ENCODE data around the gene CREBL2.
A peak's percentile ranks its signal among the peaks of the same experiment; 100 is the strongest.
"Not testable (repeated sequence)": the region's sequence is repeated elsewhere in the genome, so short reads cannot be mapped to it uniquely, and the experiment has no call there.

The CREBL2 gene

DNA sequence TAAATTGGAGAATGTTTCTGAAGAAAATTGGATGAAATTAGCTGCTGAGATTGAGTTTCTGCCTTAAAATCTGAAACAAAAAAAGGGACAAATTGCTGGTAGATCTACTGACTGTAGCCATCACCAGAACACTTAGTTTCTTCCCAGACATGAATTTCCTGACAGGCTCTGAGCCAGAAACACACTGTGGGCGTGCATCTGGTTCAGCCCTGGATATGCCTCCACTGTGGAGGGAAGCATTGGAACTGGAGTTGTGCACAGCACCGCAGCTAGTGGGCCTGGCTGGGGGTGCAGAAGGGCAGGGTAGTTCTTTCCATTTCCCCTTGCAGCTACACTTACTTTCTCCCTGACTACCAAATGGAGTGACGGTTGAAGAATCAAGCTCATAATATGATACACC is 31.2 kb downstream of the CREBL2 start:
- no peak for DNase-seq

DNA sequence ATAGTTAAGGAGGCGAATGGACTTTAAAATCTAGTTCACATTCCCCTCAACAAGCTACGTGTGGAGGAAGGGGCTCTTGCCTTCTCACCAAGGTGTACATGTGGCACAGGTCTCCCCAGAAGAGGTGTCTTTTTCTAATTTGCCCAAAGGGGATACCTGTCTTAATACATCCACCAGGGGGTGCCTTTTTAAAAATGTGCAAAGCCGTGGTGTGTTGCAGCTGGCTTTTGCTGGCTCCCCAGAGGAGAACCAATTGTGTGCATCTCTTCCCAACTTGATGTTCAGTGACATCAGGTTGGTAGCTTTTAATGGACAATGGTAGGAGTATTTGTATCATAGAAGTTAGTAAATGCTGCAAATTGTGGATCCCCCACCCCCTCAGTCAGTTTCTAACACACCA is 33.8 kb downstream of the CREBL2 start:
- DNase-seq = peak; percentile 33

DNA sequence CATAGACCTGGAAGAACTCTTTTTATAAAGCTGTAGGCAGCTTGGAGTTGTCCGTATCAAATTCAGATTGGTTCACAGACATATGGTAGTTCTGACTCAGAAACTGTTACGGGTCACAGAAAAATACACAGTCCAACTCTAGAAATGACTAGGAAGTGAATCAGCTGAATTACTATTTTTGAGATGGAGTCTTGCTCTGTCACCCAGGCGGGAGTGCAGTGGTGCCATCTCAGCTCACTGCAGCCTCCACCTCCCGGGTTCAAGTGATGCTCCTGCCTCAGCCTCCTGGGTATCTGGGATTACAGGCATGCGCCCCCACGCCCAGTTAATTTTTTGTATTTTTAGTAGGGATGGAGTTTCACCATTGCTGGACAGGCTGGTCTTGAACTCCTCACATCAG is 34.3 kb downstream of the CREBL2 start:
- DNase-seq = not testable (repeated sequence)

DNA sequence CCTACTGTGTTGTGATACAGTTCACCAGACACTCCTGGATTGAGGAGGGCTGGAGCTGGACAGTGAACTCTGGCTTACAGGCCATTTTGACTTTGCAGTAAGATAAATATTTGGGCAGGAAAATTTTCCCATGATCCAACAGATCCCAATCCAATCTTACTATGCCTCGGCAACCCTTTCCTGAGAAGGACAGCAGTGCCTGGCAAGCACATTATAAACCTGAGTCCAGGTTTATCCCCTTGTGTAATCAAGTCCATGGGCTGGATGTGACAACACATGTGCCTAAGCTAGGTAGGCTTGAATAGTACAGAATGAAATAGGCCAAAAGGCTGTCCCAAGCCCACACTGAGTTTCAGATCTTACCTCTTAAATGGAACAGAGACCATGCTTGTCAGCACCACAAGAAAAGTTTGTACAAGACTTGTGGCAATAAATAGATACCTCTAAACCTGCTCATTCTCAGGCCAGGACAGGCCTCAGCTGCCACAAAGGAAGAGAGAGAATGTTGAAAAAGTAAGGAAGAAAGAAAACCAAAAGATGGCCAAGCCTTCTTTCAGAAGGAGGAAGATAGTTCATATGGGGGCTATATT is 34.9 kb downstream of the CREBL2 start:
- DNase-seq = no peak

DNA sequence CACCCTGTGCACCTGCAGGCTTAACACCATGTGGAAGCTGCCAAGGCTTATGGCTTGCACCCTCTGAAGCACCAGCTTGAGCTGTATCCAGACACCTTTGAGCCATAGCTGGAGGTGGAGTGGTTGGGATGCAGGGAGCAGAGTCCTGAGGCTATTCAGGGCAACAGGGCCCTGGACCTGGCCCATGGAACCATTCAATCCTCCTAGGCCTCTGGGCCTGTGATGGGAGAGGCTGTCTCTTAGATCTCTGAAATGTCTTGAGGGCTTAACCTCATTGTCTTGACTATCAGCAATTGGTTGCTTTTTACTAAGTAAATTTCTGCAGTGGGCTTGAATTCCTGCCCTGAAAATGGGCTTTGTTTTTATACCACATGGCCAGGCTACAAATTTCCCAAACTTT is 36.6 kb downstream of the CREBL2 start:
- no peak for DNase-seq

DNA sequence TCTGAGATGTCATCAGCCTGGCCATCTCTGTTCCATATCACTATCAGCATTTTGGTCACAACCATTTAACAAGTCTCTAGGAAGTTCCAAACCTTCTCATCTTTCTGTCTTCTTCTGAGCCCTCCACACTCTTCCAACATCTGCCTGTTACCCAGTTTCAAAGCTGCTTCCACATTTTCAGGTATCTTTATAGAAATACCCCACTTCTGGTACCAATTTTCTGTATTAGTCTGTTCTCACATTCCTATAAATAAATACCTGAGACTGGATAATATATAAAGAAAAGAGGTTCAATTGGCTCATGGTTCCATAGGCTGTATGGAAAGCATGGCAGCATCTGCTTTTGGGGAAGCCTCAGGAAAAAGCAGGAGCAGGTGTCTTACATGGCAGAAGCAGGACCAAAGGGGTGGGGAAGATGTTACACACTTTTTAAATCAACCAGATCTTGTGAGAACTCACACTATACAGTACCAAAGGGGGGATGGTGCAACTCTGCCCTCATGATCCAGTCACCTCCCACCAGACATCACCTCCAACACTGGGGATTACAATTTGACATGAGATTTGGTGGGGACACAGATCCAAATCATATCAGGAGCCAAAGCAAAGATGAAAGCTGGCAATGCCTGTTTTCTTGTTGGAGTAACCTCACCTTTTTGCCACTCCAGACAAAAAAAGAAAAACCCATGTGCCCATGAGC is 37.4 kb downstream of the CREBL2 start:
- DNase-seq = no peak

DNA sequence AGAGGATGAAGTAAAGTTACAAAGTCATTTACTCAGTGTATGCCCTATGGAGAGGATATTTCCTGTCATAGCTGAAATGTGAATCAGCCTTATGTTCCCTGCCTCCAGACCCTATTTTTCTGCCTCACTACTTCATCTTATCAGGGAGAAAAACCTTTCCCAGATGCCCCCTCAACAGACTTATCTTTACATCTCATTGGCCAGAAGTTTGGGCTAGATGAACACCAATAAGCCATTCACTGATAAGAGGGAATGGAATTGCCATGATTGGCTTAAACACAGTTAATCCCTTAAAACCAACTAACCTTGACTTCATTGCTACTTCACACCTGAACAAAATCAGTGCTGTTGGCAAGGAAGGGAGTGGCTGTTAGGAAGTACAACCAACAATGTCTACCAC is 40.1 kb downstream of the CREBL2 start:
- no peak for DNase-seq

DNA sequence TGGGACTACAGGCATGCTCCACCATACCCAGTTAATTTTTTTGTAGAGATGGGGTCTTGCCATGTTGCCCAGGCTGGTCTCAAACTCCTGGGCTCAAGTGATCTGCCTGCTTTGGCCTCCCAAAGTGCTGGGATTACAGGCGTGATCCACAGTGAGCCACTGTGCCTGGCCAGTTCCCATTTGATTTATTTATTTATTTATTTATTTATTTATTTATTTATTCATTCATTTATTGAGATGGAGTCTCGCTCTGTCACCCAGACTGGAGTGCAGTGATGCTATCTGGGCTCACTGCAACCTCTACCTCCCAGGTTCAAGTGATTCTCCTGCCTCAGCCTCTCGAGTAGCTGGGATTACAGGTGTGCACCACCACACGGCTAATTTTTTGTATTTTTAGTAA is 41.0 kb downstream of the CREBL2 start:
- not testable (repeated sequence) for DNase-seq

DNA sequence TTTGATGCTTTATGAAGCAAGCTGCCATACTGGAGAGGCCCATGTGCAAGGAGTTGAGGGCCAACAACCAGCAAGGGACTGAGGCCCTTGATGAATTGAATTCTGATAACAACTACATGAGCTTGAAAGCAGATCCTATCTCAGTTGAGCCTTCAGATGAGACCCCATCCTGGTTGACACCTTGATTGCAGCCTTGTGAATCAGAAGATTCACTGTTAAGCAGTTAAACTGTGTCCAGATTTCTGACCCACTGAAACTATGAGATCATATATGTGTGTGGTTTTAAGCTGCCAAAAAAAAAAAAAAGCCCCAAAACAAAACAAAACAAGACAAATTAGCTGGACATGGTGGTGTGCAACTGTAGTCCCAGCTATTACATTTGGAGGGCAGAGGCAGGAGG is 42.2 kb downstream of the CREBL2 start:
- DNase-seq = no peak

DNA sequence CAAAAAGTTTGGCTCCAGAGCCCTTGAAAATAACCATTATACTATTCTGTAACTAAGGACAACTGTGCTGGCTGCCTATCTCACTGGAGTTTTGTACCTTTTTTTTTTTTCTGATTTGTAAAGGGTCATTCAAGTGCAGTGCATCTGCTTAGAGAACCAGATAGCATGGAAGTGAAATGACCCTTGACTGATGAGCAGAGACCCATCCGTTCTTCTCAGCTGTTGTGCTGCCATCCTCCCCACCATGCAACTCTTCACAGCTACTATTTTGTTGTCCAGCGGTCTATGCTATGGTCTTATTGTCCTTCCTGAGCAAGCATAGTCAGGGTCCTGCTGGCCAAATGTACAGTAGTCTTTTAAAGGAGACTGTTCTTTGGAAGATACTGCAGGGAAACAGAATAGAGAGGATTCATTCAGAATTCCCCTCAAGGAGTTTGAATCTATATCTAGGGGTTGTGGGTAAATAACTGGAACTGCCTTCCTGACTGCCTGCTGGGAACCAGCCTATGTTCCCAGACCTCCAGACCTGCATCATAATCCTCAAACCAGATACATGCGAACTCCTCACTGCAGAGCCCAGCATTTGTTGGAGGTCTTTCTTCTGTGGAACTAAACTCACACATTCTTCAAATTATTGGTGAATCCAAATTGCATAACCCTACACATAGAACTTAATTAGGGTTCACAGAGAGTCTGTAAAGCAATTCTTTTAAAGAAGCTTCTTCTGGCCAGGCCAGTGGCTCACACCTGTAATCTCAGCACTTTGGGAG is 43.2 kb downstream of the CREBL2 start:
- no peak for DNase-seq

DNA sequence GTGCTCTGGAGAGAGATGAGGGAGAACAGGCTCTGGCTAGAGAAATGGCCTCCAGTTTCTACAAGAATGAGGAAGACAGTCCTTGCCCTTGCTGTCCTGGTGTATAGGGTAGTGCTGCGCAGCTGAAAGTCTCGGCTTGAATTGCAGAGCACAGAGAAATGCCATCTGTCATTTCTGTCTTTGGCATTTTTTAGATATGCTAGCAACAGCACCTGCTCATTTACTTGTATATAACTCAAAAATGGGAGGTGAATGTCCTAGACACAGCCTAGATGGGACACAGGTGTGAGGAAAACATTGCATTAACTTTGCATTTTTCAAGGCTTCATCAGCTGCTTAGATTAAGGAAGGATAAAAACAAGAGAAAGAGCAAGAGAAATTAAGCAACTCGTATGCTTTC is 48.5 kb downstream of the CREBL2 start:
- no peak for DNase-seq

DNA sequence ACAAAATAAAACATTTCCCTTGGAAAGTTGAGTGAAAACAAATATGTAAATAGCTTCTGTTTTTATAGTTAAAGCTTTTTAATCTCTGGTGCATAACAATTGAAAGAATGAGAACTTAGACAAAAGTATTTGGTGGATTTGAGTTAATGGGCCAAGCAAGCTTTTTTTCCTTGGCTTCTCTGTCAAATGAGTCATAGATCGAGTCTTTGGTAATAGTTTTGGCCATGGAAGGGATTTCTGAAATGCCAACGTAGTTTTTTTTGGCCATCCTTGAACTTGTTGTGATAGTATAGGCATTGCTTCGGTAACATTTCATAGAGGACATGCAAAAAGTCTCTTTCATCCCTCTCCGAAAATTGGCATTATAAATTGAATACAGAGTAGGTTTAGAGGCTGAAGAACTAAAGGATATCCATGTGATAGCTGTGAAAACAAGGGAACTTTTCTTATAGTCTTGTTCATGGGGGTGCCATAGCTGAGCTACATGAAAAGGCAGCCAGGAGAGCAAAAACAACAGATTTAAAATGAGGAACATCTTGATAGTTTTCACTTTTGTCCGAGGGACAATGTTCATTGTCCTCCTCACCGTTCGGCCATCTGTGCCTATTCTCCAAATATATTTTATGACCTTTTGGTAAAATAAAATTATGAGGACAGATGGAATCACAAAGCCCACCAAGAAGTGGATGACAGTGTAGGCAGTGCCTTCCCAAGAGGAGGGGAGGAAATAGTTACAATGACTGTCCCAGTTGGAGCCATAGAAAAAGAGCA is 49.6 kb downstream of the CREBL2 start:
- DNase-seq = no peak

DNA sequence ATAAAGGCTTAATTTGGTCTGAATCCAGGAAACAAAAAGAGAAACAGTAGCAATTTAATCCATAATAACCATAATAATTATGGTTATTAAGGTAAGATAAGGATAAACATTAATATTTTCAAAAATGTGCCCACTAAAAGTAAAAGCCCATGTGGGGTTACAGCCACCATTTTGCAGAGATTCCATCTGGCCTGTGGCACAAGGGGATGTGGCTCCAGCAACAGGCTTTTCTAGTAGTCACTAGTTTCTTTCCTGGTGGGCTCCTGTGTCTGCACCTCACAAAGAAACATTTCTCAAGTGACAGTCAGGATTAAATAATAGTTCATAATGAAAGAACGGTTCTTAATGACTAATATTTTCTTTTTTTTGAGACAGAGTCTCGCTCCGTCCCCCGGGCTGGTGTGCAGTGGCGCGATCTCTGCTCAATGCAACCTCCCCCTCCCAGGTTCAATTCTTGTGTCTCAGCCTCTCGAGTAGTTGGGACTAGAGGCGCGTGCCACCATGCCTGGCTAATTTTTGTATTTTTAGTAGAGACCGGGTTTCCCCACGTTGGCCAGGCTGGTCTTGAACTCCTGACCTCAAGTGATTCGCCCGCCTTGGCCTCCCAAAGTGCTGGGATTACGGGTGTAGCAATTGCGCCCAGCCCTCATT is 52.1 kb downstream of the CREBL2 start:
- DNase-seq = no peak

DNA sequence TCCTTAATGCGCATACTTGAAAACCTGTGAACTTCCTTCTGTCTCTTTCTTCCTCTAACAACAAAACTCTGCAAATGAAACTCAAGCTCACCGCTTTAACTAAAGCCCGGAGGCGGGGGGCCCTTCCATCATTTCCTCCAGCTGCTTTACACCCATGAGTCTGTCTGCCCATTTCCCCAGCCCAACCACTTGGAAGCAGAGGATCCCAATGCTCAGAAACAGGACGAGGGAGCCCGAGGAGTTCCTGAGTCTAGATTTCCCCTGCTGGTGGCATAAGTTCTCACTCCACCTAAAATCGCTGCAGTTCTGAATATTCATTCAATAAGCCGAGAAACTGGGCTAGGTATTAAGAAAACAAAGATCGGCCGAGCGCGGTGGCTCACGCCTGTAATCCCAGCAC is 53.5 kb downstream of the CREBL2 start:
- no peak for DNase-seq

DNA sequence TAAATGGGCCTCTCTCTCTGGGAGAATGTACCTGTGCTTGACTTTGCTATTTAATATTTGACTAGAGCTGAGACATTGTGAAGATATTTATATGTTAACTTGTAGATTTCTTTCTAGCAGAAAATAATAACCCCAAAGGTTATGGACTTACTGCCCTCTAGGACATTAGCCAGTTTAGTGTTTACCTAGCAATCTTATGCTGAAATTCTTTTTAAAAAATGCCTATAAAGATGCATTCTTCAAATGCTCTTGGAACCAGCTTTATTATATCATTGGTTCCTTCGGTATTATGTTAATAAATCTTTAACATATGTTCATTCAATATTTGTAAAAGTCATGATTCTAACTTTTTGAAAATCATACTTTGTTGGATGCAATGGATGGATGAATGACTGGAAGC is 56.3 kb downstream of the CREBL2 start:
- no peak for DNase-seq

DNA sequence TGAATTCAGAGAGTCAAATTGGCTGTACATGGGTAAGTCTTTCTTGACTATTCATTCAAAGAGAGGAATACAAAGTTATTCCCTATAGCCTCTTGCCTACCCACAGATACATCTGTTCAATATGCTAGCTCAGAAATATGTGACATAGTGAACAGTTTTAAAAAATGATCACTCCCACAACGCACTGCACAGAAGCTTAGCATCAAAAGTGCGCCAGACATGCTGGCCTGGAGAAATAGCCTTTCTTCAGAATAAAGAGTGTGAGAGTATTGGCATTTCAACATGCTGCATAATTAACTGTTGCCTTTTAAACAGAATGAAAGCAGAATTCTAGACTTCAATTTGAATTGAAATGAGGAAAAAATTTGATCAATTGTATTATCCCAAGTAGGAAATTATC is 57.3 kb downstream of the CREBL2 start:
- DNase-seq = no peak

DNA sequence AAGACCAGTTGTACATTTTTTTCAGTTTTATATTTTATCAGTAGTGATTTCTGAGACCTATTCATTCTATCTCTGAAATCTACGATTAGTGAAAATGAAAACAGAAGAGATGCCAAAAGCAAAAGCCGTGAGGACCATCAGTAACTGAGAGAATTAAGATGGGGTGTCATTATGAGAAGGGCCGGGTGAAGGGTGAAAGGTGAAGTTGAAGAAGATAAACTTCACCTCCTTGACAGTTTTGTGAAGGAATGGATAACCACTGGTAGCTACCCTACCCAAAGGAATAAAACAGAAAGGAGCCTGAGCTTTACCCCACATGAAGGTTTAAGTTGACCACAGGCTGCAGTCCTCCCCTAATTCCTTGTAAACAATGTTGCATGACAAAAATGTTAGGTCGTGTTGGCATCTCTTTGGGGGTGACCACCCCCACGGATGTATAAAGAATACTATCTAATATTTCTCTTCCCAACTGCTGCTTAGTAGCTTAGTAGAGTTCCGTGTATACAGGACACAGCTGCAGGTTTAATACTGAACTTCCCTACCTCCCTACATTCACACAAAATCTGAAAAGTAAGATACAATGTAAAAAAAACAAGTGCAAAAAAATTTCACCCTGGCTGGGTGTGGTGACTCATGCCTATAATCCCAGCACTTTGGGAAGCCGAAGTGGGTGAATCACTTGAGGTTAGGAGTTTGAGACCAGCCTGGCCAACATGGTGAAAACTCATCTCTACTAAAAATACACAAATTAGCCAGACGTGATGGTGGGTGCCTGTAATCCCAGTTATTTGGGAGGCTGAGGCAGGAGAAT is 60.4 kb downstream of the CREBL2 start:
- no peak for DNase-seq

DNA sequence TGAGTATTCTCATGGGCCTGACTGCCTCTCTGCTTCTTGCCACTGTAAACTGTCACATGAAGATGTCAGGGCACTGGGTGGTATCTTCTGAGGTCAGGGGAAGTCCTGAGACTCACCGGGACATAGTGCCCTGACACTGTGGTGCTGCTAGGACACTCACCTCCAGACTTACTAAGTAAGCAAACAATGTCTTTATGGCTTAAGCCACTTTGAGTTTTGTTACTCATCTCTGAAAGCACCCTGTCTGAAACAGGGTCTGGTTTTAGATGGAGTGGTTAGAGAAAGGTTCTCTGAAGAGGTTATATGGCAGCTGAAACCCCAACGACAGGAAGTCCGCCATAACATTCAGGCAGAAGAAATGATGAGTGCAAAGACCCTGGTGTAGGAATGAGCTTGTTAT is 61.6 kb downstream of the CREBL2 start:
- peak; percentile 61 for DNase-seq

DNA sequence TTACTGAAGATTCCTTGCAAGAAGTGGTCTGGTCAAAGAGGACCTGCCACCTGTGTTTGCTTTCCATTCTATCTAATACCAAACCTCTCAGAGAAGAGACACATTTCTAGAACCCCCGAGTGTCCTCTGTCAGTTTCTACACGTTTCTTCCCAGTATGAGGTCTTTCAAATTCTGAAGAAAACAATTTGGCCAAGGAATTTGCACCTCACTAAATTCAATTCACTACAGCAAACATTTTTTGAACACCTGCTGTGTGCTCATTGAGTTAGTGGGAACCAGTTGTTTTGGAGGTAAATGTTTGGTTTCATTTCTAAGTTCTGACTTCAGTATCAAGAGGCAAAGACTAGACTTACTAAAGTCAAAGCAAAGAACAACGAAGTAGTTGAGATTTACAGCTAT is 64.9 kb downstream of the CREBL2 start:
- no peak for DNase-seq

DNA sequence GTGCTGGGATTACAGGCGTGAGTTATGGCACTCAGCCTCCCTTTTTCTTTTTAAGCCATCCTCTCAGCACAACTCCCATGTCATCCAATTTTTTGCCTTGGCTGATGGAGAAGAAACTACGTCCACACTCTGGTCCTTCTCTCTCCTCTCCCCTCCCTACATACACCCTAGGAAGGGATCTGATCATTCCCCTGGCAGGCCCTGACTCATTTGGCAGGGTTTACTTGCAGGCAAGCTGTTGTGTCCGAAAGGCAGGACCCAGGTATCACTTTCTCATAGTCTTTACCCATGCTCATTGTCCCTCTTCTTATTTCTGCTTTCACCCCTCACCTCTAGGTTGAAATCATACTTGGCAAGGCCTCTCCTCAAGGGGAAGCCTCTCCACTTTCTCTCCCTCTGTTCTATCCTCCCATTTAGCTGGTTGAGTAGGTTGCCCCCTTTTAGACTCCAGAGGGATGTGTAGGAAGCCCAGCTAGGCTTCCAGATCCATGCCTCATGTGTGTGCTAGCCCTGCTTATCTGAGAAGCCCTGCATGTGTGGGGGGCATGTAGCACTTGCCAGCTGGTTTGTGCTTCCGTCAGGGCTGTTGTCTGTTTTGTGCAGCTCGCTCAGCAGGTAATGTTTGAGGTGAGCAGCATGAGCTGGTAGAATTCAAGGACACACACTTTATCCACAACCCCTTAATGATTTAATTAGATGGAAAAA is 69.5 kb downstream of the CREBL2 start:
- no peak for DNase-seq

DNA sequence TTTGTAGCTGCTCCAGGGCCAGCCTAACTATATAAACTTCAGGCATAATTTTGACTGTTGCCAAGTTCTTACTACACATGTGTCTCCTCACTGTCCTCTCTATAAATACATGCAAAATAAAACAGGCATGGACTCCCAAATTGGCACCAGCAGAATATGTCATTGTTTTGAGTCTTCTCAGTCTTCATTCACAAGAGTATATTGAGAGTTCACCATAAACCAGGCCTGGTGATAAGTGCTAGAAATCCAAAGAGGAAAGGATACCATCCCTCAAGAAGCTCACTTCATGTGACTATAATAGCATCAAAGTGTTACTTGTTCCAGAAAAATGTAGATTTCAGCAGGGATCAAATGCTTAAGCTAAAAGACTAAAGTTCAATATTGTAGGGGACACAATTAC is 70.6 kb downstream of the CREBL2 start:
- DNase-seq = no peak
